T1000 (cell line): Measurements from ENCODE around the gene THSD1.
"Not testable (repeated sequence)": the region's sequence is repeated elsewhere in the genome, so short reads cannot be mapped to it uniquely, and the experiment has no call there.

Experiments used
- DNase-seq: peaks from one replicate; lab custom pipeline; 2025; ENCODE audit warnings: mixed read lengths; lab: John Stamatoyannopoulos, UW

Gene THSD1

DNA sequence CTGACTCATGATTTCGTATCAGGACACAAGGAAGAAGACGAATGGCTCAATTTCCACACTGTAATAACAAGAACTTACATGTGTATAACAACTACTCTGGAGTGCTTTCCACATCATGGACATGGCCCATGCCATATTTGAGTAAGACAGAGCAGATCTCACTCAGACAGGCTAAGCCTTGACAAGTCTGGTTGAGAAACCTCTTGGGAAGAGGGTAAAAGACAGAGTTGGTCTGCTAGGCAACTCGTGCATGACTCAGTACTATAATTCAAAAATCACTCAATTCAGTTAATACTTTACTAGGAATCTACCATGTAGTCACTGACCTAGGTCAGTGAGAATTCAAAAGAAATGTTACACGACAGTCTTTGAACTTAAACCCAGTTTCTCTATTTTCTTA is 5.7 kb upstream of the THSD1 start:
- DNase-seq = no peak

DNA sequence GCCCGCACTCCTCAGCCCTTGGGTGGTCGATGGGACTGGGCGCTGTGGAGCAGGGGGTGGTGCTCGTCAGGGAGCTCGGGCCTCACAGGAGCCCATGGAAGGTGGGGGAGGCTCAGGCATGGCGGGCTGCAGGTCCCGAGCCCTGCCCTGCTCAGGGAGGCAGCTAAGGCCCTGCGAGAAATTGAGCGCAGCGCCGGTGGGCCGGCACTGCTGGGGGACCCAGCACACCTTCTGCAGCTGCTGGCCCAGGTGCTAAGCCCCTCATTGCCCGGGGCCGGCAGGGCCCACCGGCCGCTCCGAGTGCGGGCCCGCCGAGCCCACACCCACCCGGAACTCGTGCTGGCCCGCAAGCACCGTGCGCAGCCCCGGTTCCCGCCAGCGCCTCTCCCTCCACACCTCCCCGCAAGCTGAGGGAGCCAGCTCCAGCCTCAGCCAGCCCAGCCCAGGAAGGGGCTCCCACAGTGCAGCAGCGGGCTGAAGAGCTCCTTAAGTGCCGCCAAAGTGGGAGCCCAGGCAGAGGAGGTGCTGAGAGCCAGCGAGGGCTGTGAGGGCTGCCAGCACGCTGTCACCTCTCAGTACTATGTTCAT is 2.2 kb upstream of the THSD1 start:
- DNase-seq = not testable (repeated sequence)

DNA sequence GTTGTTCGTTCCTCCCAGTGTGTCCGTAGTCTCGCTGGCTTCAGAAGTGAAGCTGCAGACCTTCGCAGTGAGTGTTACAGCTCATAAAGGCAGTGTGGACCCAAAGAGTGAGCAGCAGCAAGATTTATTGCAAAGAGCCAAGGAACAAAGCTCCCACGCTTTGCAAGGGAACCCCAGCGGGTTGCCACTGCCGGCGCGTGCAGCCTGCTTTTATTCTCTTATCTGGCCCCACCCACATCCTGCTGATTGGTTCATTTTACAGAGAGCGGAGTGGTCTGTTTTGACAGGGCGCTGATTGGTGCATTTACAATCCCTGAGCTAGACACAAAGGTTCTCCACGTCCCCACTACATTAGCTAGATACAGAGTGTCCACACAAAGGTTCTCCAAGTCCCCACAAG is 1.5 kb upstream of the THSD1 start:
- DNase-seq = not testable (repeated sequence)

DNA sequence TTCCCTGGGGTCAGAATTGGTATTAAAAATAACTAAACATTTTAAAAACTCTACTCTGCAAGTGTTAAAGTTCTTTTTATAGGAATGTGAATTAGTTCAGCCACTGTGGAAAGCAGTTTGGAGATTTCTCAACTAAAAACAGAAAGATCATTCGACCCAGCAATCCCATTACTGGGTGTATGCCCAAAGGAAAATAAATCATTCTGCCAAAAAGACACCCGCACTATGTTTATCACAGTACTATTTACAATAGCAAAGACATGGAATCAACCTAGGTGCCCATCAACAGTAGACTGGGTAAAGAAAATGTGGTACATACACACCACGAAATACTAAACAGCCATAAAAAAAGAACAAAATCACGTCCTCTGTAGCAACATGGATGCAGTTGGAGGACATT is 657 bp upstream of the THSD1 start:
- DNase-seq = no peak

DNA sequence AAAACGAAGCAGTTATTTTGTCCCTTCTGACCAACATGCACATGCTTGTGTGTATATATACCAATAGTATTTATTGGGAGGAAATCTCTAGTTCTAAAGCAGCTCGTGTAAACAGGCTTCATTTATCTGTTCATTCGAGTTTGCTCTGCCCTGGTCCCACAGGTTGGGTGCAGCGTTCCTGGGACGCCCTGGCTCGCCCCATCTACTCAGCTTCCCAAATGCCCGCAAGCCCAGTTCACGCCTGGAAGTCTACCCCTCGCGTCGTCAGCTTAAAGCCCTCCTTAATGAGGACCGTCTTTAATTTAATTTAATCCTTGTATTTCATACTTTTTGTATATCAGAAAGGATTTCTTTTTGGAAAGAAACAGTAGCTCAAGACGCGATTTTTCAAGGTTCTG is 604 bp downstream of the THSD1 start:
- DNase-seq = no peak

DNA sequence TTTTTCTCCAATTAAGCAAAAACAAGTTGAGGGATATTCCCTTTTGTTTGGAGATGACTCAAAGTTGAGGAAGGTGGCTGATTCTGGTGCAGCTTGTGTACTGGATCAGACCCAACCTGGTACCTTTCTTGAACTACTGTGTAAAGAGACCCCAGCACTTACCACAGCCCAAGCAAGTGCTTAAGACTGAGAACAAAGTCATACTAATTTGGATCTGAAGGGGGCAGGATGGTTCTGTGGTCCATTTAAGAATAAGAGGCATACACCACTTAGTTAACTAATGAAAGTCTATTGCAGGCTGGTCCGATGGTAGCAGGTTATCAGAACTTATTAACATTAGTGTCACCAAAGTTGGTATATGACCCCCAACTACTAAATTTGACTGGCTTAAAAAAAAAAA is 6.3 kb downstream of the THSD1 start:
- no peak for DNase-seq

- no peak for DNase-seq
Measured at GRCh38 chr13:52399046-52399445, 6.9 kb downstream of the THSD1 start.

DNA sequence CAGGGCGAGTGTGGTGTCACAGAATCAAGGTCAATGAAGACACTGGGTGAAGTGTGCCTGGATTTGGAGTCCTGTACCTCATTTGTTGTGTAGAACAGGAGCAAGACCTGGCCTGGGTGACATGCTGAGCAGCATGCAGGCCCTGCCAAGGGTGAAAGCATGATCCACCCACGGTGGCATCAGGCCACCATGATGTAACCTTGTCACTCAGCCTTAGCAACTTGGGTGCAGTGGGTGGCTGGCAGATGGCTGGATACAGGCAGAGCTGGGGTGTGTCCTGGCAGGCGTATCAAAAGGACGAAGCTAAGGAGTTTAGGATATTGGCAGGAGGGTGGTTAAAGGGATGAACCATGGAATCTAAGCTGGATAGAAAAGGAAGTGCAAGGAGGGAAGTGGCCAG is 10.3 kb downstream of the THSD1 start:
- no peak for DNase-seq

- no peak for DNase-seq
Measured at GRCh38 chr13:52394586-52394985, 11.4 kb downstream of the THSD1 start.

DNA sequence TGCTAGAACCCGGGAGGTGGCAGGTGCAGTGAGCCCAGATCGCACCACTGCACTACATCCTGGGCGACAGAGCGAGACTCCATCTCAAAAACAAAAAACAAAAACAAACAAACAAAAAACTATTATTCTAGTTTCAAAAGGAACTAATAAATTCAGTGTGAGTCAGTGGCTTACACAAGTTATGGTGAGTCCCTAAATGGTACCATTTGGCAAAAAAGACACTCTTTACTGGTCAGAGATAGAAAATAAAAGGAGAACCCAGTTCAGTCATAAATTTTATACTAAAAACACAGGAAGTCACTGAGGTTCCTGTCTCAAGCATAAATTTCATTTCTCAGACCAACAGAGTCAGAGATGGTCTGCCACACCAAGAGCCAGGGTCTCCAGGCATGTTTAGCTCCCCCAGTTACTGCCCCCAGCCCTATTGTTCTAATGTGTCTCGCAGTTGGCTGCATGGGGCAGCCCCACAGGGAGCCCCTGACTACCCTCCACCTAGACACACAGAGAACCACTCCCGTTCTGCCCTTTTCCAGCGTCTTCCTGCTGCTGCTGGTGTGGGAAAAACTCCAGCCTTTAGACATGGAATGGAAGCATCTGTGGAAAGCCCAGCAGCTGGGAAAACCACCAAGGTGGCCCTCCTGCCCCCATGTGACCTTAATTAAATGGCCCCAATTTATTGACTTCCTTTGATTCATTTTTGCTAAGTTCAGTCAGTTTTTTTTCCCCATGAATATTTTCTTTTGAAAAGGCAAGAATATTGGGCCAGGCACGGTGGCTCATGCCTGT is 12.2 kb downstream of the THSD1 start:
- no peak for DNase-seq

DNA sequence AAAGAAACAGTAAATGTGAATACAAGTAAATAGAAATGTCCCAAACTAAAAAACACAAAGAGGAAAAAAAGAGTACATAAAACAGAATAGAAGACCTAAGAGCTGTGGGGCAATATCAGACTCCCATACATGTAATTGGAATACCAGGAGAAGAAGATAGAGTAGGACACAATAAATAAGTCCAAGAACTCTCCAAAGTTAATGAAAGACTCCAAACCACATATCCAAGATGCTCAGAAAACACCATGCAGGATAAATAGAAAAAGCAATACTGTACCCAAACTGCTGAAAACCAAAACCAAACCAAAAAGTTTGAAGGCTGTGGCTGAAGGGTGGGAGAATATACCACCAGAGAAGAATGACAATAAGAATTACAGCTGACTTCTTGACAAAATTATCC is 18.3 kb downstream of the THSD1 start:
- DNase-seq = no peak

DNA sequence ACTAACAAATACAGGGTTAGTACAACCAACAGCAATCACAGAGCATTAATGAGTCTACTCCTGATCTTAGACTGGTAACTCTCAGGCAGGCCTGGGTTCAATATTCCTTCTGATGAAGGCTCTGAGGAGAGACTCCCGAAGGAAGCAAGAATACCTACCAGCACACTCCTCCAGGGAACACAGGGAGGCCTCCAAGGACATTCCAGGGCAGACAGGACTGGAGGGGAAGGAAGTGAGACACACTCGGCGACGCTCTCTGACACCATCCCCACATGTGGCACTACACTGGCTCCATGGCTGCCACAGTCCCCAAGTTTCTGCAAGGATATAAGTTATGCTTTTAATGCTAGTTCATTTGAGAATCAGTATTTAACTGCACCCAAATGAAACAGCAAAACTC is 20.1 kb downstream of the THSD1 start:
- DNase-seq = no peak

GRCh38 chr13:52383366-52383765 is 22.6 kb downstream of the THSD1 start:
- no peak for DNase-seq

GRCh38 chr13:52378312-52378711 is 27.7 kb downstream of the THSD1 start:
- no peak for DNase-seq

DNA sequence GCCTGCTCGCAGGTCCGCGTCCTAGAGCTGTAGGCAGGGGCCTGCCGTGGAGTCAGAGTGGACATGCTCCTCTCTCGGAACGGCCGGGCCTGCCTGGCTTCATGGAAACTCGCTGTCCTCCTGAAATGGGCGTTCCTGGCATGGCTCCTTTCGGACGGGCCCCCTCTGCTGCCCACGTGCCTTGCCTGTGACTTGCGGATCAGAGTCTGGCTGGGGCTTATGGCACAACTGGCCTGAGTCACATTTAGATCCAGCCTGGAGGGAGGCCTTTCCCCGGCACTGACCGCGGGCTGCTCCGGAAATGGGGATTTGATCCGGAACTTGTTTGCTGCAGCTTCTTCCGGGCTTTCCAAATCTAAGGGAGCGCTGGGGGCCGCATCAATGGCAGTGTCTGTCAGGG is 28.1 kb downstream of the THSD1 start:
- no peak for DNase-seq

- DNase-seq = no peak
Measured at GRCh38 chr13:52374873-52375411, 31.0 kb downstream of the THSD1 start.

DNA sequence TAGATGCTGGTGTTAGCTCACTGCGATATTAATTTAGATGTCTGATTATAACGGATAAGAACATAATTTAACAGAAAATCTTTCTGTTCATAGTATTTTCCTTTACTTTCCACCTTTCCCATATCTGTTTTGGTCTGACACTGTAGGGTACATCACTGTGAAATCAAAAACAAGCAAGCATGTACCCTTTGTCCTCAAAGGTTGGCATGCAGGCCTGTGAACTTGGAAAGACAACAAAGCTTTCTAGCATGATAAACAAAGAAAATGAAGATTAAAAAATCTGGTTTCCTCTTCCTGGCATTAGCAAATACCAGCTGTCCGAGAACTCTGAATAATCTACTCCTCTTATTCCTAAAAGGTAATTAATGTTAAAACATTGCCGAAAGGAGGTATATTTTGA is 31.6 kb downstream of the THSD1 start:
- DNase-seq = no peak

DNA sequence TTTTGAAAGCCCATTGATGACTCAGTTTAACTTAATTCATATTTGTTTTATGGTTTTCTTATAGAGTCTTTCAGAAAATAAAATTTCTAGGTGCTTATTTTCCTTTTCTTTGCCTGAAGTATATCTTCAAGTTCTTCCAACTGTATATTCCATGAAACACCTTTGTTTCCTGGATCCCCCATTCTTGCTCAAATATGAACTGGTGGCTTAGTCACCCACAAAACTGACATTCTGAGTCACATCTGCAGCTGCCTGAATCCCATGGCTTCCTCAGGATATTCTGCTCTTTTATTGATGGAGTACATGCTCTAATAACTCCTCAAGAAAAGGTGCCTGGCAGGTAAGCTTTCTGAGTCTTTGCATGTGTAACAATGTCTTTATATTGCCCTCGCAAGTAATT is 32.7 kb downstream of the THSD1 start:
- DNase-seq = not testable (repeated sequence)

- no peak for DNase-seq
Measured at GRCh38 chr13:52371736-52372247, 34.2 kb downstream of the THSD1 start.

DNA sequence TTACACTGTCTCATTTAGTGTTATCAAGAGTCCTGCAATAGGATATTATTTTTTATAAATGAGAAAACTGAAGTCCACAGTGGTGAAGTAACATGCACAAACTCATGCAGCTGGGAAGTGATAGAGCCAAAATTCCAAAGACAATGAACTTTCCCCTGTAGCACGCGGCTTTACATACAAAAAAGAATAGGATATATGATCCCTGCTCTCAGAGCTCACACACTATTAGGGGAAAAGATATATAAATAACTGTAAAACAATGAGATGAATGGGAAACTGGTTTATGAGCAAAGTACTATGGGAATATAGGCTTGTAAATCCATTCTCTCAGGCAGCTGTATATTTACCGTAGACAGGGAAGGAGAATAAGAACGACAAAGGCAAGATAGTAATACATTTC is 39.7 kb downstream of the THSD1 start:
- DNase-seq = no peak

- not testable (repeated sequence) for DNase-seq
Measured at GRCh38 chr13:52362169-52362887, 43.6 kb downstream of the THSD1 start.

- no peak for DNase-seq
Measured at GRCh38 chr13:52361225-52361624, 44.7 kb downstream of the THSD1 start.

DNA sequence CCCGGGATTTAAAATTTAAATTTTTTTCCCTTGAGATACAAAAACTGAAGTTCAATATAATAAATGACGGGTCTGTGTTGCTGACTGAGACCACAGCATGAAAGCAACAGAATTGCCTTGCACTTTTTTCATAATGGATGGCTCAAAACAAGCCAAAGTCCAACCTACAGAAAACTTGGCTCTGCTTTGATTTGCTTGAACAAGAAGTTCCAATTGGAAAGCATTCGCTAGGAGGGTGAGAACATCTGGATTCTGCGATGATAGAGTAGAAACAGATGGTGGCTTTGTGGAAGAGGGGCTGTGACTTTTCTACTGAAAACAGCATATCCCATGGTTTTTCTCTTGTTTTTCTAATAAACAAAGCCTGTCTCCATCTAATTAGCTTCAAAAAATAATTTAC is 46.4 kb downstream of the THSD1 start:
- no peak for DNase-seq
